Fibroblast of peridontal ligament (primary cell): ENCODE measurements around the gene KTN1.

Experiments
- DNase-seq: peaks from one replicate; pipeline ENCODE4 v3.0.0-alpha.2; 2010; ENCODE audit errors: extremely low read depth

Gene KTN1

GRCh38 chr14:55667801-55668200, 87.8 kb downstream of the KTN1 start:
- DNase-seq: no peak

- no peak for DNase-seq
Observed at GRCh38 chr14:55671641-55672040, 91.6 kb downstream of the KTN1 start.

GRCh38 chr14:55673048-55673447, 93.0 kb downstream of the KTN1 start:
- DNase-seq: no peak

GRCh38 chr14:55681096-55681495, 101.1 kb downstream of the KTN1 start:
- DNase-seq: no peak

GRCh38 chr14:55684956-55685584, 105.1 kb downstream of the KTN1 start:
- DNase-seq: peak; percentile 45

GRCh38 chr14:55686713-55687112, 106.7 kb downstream of the KTN1 start:
- DNase-seq: no peak

GRCh38 chr14:55688566-55688965, 108.6 kb downstream of the KTN1 start:
- DNase-seq: no peak

- DNase-seq: peak; percentile 13
Observed at GRCh38 chr14:55689981-55690871, 110.2 kb downstream of the KTN1 start.

GRCh38 chr14:55691659-55692058, 111.7 kb downstream of the KTN1 start:
- DNase-seq: no peak

GRCh38 chr14:55693904-55694303, 113.9 kb downstream of the KTN1 start:
- no peak for DNase-seq

GRCh38 chr14:55697414-55697861, 117.4 kb downstream of the KTN1 start:
- no peak for DNase-seq

GRCh38 chr14:55698051-55698450, 118.0 kb downstream of the KTN1 start:
- no peak for DNase-seq

- peak; percentile 62 for DNase-seq
Observed at GRCh38 chr14:55699131-55700057, 119.4 kb downstream of the KTN1 start.

GRCh38 chr14:55701638-55702037, 121.6 kb downstream of the KTN1 start:
- no peak for DNase-seq

- DNase-seq: no peak
Observed at GRCh38 chr14:55702511-55702910, 122.5 kb downstream of the KTN1 start.

GRCh38 chr14:55704654-55705053, 124.6 kb downstream of the KTN1 start:
- no peak for DNase-seq

GRCh38 chr14:55705651-55706364, 125.8 kb downstream of the KTN1 start:
- no peak for DNase-seq

- DNase-seq: no peak
Observed at GRCh38 chr14:55706365-55706684, 126.3 kb downstream of the KTN1 start.

- no peak for DNase-seq
Observed at GRCh38 chr14:55706893-55707292, 126.9 kb downstream of the KTN1 start.

- peak; percentile 83 for DNase-seq
Observed at GRCh38 chr14:55707365-55707804, 127.4 kb downstream of the KTN1 start.

- DNase-seq: no peak
Observed at GRCh38 chr14:55710506-55711041, 130.6 kb downstream of the KTN1 start.
